Cardiac muscle cell (in vitro differentiated cells and primary cell): Measurements from ENCODE around the gene POC1B. TPM values are rescaled to one million over a fixed set of nuclear protein-coding genes. Genes with fewer than 3 reads are reported as not detected.
"Not testable (repeated sequence)": the region's sequence is repeated elsewhere in the genome, so short reads cannot be mapped to it uniquely, and the experiment has no call there.

Experiments
- DNase-seq, 2 donors: peaks; one replicate each; pipeline versions ENCODE4 v3.0.0 to v3.0.0-alpha.2; 2010 to 2017; ENCODE audit warnings: low read depth in 1 of 2, low spot score in 1 of 2
- H3K27ac ChIP-seq: fragments of 200-600 bp; sonication (generic); 2 replicates; pipeline ENCODE4 v1.5.1; 2016
- H3K27me3 ChIP-seq: fragments of 200-600 bp; sonication (generic); 2 replicates; pipeline ENCODE4 v1.6.0; 2016; ENCODE audit warnings: control low read depth
- H3K36me3 ChIP-seq: fragments of 200-600 bp; sonication (generic); 2 replicates; pipeline ENCODE4 v1.5.1; 2016; ENCODE audit warnings: control low read depth
- H3K4me1 ChIP-seq: fragments of 200-600 bp; sonication (generic); 2 replicates; pipeline ENCODE4 v1.8.1; 2017; ENCODE audit warnings: low read depth, mild to moderate bottlenecking, mixed run types
- H3K4me3 ChIP-seq: fragments of 200-600 bp; sonication (generic); 2 replicates; pipeline ENCODE4 v1.5.1; 2016; ENCODE audit warnings: mild to moderate bottlenecking
- H3K9me3 ChIP-seq: fragments of 200-600 bp; sonication (generic); 2 replicates; pipeline ENCODE4 v1.5.1; 2017; ENCODE audit warnings: low read depth, mild to moderate bottlenecking, control low read depth
- CTCF ChIP-seq: IDR thresholded peaks from 2 replicates; pipeline ENCODE4 v1.5.1; 2012; ENCODE audit warnings: low read depth, mild to moderate bottlenecking, low read length
- polyA plus RNA-seq: library from polyadenylated mRNA; unstranded; fragments of >200 nt; fragmentation: Nextera tagmentation; extraction: Ambion mirVana; gene quantifications from 2 replicates; pipeline ENCODE4 v1.2.1, GENCODE V29; 2016
- total RNA-seq: library from RNA; depleted of rRNA; stranded (reverse); fragments of >200 nt; gene quantifications from 2 replicates; pipeline ENCODE4 v1.2.3, GENCODE V29; 2016

The POC1B gene
- total and polyA plus RNA-seq, 2 experiments from 2014 or later = 12.8 to 16.1 TPM

DNA sequence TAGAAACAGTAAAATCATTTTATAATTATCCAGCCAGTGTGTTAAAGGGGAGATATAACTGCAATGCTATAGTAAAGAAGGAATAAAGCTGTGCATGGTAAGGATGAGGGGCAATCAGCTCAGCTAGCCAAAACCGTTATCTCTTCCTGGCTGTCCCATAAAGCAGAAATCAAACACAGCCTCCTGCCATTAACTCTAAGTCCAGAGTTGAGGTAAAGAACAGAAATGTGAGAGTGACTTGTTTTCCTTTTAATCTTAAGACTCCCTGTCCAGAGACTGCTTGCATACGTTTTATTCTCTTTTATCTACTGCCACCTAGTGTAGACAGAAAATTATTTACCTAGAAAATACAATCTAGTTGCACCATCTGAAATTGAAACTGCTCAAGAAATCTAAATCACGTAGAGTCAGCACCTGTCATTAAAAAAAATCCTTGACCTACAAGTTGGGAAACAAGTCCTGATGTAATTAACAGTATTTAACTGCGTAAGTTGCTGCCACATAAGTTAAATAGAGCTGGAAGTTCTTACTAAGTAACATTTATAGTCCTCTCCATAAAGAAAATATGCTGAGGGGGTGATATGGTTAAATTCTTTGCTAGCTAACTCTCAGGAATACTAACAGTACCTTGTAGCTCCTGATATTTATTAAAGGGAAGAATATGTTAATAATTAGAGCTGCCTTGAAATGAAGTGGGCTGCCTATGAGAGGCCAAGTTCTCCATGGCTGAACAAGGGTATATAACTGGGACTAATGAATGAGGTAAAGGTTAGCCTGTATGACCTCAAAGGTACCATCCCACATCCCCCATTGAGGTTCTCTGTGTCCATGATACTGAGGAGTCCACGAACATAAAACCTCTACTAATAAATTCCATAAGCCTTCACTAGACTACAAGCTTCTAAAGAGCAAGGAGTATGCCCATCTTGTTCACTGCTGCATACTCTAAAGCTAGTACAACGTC lies 63.9 kb downstream of the POC1B start:
- Histone ChIP-seq H3K27ac (peak overlapping the region; percentile 19), H3K4me1 (peaks cover 6% of the 10 kb centered on the region), H3K36me3 (no peaks in the 10 kb centered on the region), H3K4me3 (no peak overlapping the region), H3K27me3 (no peaks in the 10 kb centered on the region), H3K9me3 (no peaks in the 10 kb centered on the region)
- DNase-seq = peak; percentile 65 to 84
- peak; percentile 36 for TF ChIP-seq CTCF

DNA sequence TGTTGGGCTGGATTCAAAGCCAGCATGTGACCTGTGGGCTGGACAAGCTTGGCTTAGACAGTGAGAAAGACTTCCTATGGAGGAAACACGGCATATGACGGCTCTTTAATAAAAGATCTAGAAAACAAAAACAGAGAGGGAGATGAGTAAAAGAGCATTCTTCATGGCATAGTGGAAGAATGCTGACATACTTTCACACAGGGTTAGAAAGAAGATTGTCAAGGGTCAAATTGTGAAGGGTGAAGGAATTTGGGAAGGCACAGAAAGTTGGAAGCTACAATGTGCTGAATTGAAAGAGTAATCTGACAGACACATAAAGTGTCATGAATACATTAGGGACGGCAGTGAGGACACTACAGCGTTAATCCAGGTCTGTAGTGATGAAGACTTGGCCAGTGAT lies 64.7 kb downstream of the POC1B start:
- Histone ChIP-seq H3K4me1 (peaks cover 6% of the 10 kb centered on the region), H3K36me3 (no peaks in the 10 kb centered on the region), H3K9me3 (no peaks in the 10 kb centered on the region), H3K27ac (peak overlapping the region; percentile 19), H3K27me3 (no peaks in the 10 kb centered on the region), H3K4me3 (no peak overlapping the region)
- no peak for TF ChIP-seq CTCF
- DNase-seq = peak in 1 of 2 donors; percentile 37

DNA sequence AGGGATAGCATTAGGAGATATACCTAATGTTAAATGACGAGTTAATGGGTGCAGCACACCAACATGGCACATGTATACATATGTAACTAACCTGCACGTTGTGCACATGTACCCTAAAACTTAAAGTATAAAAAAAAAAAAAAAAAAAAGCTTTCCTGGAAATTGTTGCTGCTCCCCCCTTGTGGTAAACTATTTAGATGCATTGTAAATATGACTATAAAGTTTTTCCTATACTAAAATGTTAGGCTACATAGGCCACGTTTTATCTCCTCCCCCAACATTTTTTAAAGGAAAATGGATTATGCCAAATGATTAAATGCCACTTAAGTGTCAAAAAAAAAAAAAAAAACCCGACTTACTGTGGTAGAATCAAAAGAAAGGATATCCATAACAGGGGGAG lies 66.6 kb downstream of the POC1B start:
- H3K36me3 ChIP-seq, H3K9me3 ChIP-seq, H3K27me3 ChIP-seq, H3K4me3 ChIP-seq, DNase-seq, H3K27ac ChIP-seq: not testable (repeated sequence)
- TF ChIP-seq CTCF = peak; percentile 35
- H3K4me1 ChIP-seq = peaks cover 13% of the 10 kb centered on the region

DNA sequence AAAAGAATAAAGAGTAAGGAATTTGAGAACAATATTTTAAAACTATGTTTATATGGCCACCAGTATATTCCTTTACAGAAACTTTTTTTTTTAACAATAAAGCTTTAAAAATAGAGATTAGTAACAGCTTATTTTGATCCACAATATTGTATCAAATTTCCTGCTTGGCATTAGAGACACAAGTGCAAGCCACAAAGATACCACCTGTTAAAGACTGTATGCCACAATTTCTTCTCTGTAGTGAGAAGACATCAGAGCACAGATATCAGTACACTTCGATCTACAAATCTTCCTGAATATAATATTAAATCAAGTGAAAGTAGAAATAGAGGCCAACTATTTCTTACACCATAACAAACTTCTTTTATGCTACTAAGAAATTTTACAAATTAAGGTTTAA lies 69.3 kb downstream of the POC1B start:
- DNase-seq = no peak
- Histone ChIP-seq H3K27ac (no peak overlapping the region), H3K4me3 (no peak overlapping the region), H3K4me1 (peaks cover 35% of the 10 kb centered on the region), H3K27me3 (no peaks in the 10 kb centered on the region), H3K9me3 (no peaks in the 10 kb centered on the region), H3K36me3 (no peaks in the 10 kb centered on the region)
- no peak for TF ChIP-seq CTCF

DNA sequence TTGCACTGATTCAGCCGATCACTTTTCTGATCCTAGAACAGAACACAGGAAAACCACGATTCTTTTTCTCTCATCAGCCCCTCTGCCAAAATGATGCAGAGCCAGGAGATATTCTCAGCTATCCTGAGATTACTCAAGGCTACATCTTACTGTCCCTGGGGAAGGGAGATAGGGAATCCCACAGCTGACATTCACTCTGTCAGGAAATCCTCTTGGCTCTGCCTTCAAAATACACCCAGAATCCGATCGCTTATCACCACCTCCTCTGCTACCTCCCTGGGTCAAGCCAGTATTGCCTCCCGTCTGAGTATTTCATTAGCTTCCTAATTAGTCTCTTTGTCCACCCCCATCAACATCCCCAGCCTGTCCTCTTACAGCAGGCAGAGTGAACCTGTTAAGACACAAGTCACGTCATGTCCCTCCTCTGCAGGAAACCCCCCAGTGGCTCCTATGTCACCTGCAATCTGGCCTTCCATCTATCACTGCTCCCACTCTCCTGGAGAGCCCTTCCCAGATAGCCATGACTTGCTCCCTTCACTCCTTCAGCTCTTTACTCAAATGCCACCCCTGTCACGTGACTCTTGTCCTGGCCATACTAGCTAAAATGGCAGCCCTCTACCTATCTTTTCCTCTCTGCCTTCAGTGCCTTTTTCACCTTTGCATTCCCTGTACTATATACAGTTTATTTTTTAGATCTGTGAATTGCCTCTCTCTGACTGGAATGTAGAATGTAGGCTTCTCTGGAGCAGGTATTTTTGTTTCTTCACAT lies 71.6 kb downstream of the POC1B start:
- peak in 1 of 2 donors; percentile 43 for DNase-seq
- no peaks in the 10 kb centered on the region for H3K27me3 ChIP-seq
- TF ChIP-seq CTCF = no peak
- no peaks in the 10 kb centered on the region for H3K36me3 ChIP-seq
- peaks cover 41% of the 10 kb centered on the region for H3K4me1 ChIP-seq
- no peak overlapping the region for H3K4me3 ChIP-seq
- H3K27ac ChIP-seq = peak overlapping the region; percentile 89
- no peaks in the 10 kb centered on the region for H3K9me3 ChIP-seq
